Stimulated activated CD8-positive, alpha-beta memory T cell treated with anti-CD3 and anti-CD28 coated beads, Interleukin-15, amount 100 ng/mL, for 1 hour (primary cell): ENCODE results near the gene DTNB.
A peak's percentile ranks its signal among the peaks of the same experiment; 100 is the strongest.
"Not testable (repeated sequence)": the region's sequence is repeated elsewhere in the genome, so short reads cannot be mapped to it uniquely, and the experiment has no call there.

Source experiments
- DNase-seq: peaks from one replicate; pipeline ENCODE4 v3.0.0-alpha.2; 2020; ENCODE audit warnings: low read depth

The DTNB gene

DNA sequence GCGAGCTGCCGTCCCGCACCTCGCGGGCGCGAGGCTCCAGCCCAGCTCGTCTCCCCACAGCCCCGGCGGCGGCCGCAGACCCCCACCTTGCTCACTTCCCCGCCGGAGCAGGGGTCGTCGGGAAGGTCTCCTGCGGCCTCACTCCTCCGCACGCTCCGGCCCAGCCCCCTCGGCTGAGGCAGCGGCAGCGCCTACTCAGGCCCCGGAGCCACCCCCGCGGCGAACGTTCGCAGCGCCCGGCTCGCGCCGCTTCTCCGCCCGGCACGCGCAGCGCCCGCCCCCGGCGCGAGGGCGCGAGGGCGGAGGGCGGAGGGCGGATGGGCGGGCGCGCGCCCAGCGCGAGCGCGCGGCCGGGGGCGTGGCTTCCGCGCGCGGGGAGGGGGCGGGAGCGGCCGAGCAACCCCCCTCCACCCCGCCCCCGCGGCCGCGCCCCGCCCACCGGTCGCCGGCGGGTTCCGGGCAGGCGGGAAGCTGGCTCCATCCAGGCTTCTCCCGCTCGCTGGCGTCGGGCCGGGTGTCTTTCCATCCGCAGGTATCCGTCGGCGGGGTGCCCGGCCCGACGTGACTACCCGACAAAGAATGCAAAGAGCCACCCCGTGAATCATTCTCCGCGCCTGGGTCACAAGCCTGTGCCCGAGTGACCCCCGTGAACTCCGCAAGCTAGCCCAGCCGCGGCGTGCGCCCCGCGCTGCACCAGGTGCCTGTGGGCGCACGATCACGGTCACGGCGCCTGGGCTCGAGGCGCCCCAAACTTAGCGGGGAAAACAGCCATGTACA is at the start of gene DTNB:
Gene DTNB, minus strand, starts transcription at position 278 of the 777 bp plus-strand sequence. CDS start 20,917 bp downstream, outside the sequence.
- DNase-seq = peak; percentile 45

DNA sequence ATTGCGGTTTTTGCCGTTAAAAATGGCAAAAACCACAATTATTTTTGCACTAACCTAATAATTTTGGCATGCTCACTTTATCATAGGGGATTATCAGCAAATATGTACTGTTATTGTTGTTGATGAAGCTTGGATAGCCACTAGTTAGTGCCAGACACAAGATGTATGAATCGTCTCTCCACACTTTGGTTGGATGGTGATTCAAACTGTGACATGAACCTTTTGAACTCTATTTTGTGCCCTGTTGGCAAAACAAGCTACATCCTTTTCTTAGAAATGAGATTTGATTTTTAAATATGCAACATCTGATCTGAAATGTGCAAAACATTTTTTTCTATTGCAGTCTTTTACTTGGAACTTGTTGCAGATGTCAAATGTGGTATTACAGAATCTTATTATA is 48.8 kb upstream of the DTNB start:
- DNase-seq = no peak

DNA sequence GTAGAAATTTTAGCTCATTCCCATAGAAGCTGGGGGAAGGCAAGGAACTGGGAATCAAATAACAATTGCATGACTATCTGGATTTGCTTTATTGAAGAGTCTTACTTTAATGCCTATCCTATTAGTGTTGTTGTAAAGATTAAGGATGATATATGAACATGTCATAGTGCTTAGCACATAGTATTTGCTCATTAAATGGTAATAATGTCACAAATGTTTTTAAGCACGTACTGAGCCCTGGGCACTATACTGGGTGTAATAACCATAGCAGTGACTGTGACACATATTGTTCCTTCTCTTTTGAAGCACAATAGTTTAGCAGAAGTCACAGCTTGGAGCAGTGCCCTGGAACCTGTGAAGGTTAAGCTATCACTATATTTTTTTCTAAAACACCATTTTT is 47.2 kb upstream of the DTNB start:
- no peak for DNase-seq

DNA sequence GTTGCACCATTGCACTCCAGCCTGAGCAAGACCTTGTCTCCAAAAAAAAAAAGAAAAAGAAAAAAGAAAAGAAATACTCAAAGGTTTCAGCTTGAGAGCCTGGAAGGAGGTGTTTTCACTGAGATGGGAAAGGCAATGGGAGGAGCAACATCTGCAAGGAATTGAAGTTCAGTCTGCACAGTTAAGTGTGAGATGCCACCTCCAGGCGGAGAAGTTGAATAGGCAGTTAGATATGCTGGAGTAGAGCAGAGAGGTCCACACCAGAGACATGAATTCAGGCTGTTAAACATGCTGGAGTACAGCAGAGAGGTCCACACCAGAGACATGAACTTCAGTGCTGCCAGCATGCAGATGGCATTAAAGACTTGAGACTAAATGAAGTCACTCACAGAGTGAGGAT is 41.4 kb upstream of the DTNB start:
- DNase-seq = no peak

DNA sequence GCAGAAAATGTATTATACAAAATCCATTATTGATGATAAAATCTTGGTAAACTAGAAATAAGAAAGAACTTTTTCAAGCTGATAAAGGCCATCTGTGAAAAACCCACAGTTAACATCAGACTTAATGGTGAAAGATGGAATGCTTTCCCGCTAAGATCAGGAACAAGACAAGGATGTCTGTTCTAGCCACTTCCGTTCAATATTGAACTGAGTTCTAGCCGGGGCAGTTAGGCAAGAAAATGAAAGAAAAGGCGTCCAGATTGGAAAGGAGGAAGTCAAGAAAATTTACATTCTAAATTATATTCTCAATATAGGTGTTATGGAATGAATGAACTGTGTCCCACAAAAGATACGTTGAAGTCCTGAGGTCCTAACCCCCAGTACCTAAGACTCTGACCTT is 39.1 kb upstream of the DTNB start:
- no peak for DNase-seq

DNA sequence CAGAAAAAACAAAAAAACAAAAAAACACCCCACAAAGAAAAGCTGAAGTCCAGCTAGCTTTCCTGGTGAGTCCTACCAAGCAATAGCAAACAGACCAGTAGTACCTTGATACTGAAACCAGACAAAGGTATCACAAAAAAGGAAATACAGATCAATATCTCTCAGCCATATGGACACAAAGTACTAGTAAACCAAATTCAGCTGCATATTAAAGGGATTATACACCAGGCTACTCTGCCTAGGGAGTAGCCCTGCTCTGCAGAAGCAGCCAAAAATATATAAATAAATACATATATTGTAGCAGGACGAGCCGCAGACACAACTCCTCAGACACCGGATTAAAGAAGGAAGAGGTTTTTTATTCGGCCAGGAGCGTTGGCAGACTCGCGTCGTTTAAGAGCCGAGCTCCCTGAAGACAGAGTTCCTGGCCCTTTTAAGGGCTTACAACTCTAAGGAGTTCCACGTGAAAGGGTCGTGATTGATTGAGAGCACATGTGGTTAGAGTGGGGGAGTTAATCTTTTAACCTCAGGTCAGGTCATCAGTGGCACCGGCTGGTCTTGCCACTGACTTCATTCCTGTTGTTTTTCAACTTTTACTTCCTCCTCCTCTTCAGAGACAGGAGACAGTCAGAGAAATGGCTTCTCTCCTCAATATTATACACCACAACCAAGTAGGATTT is 38.4 kb upstream of the DTNB start:
- no peak for DNase-seq

DNA sequence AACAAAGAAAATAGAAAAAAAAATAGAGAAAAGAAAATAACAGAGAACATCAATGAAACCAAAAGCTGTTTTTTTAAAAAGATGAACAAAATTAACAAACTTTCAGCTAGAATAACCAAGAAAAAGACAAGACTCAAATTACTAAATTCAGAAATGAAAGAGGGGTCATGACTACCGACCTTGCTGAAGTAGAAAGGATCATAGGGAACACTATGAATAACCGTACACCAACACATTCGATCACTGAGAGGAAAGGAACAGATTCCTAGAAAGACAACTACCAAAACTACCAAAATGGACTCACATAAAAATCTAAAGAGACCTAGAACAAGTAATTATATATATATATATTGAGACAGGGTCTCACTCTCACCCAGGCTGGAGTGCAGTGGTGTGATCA is 37.4 kb upstream of the DTNB start:
- DNase-seq = no peak

DNA sequence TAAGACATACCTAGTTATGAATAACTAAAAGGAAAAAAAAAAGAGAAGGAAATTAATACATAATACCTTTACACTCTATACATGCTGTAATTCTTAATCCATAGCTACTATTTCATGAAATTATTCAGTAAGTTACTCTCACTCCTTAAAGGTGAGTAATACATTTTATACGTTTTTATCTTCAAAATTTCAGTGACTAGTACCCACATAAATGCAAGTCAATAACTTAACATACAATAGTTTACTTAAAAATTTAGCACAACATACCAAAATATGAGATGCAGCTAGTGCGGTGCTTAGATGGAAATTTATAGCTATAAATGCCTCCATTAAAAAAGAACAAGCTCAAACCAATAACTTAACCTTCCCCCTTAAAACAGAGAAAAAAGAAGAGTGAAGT is 36.0 kb upstream of the DTNB start:
- DNase-seq = no peak

DNA sequence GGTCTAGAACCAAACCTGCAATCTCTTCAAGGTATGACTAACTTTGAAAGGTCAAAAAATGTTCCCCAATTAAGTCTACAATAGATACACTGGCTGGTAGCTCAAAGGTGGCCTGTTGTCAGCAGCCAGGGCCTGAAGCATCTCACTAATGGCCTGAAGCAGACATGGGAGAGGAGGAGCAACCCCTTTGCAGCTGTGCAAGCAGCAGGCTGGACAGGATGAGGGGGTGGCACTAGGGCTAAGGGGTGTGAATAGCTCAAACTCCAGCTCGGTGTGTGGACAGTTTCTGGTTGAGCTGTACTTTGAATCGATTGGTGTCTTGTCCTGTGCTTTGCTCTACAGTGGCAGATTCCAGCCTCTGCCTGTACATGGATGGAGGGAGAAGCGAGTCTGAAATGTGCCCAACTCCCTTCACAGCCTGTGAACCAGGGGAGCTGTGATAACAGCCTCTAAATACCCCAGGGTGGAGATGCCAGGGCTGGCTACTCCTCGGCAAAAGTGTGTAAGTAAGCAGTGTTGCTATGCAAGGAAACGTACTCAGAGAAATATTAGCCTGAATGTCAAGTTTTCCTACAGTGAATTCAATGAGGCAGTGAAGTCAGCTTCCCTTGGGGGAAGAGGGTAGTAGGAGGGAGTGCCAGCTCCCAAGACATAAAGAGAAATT is 34.7 kb upstream of the DTNB start:
- no peak for DNase-seq

DNA sequence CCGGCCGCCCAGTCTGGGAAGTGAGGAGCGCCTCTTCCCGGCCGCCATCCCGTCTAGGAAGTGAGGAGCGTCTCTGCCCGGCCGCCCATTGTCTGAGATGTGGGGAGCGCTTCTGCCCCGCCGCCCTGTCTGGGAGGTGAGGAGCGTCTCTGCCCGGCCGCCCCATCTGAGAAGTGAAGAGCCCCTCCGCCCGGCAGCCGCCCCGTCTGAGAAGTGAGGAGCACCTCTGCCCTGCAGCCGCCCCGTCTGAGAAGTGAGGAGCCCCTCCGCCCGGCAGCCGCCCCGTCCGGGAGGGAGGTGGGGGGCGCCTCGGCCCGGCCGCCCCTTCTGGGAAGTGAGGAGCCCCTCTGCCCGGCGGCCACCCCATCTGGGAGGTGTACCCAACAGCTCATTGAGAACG is 32.2 kb upstream of the DTNB start:
- not testable (repeated sequence) for DNase-seq

DNA sequence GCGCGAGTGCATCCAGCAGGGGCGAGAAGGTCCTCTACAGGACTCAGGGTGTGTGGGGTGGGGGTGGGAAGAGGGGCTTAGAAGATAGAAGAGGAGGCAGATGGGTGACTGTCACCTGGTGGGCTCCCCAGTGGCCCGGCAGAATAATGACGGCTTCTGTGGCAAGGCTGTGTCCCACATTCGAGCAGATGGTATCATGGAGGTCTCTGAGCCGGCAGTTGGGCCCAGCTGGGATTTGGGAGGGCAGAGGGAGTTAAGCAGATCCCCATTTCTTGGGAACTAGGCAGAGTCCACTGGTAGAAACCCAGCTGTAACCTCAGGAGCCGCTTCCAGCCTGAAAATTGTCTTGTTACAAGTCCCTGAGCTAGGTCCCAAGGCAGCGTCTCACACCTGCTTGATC is 28.4 kb upstream of the DTNB start:
- DNase-seq = no peak

DNA sequence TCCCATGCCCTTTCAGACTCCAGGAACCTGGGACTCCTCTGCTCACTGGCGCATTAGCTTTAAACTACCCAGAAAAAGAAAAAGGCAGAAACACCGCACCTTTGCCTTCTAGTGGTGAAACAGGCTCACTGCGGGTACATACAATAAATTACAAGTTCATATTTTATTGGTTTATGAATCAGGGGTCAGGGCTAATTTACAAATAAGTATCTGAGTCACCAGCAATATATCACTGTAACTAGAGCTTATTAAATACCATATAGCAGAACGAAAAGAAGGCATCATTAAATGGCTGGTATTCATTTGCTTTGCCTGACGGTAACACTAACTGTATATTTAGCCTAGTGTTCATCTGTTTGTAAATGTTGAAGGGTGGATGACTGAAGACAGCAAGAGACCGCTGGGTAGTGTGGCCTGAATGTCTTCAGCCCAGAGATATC is 26.9 kb upstream of the DTNB start:
- DNase-seq = no peak

DNA sequence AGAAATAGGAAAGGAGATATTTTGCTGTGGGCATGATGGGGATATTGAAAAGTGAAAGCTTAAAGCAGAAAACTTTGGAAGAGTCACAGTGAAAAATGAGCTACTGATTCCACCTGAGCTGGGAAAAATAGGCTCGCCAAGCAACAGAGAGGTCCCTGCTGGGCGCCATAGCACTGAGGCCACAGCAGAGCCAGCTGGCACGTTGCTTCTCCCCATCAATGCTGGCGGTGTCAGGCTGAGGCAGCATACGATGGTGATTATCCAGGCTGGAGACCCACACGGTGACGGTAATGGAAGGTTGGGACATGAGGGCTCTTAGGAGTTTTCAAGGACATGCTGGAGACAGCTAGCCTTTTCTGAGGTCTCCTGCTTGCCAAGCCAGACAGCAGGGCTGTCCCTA is 25.8 kb upstream of the DTNB start:
- DNase-seq = no peak

DNA sequence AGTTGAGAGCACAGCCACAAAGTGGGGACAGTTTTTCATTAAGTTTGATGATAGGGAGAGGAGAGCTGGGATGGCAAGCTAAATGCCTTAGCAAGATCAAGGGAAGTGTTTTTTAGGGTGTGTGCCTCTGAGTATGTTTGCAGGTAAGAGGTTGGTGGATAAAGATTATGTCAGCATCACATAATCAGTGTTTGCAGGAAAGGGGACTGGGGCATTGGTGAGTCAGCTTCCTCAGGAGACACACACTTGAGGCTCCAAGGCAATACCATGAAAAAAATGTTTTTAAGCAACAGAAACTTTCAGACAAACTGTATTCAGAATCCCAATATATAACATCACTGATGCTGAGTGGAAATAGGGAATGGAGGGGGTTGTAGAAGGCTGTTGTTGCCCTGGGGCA is 25.4 kb upstream of the DTNB start:
- no peak for DNase-seq

DNA sequence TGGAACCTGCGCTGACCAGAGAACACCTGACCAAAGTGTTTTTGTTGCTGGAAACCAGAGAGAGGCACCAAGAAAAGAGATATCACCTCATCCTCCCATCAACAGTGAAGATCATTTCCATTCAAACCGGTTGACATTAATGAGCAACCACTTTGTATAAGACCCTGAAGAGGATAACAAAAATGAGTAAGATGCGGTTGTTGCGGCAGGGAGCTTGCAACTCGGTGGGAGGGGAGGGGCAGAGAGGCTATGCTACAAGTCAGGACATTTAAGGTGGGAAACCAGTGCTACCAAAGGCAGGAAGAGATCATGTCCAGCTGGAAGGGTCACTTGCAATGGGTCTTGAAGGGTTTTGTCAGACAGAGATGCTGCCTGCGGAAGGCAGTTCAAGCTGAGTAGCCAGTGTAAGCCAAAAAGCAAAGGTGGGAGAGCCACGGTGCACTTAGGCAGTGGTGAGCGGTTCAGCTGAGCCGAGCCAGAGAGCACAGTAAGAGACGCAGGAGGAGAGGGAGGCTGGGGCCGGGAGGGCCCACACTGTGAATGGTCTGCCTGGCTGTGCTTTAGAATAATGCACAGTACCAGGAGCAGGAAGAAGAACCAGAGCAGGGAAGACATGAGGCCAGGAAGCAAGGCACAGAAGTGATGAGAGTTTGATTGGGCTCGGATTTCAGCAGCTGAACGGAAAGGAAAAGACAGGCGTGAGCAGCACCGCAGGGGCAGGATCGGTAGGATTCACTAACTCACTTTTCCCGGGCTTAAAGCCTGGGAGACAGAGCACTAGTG is 24.4 kb upstream of the DTNB start:
- DNase-seq = no peak

DNA sequence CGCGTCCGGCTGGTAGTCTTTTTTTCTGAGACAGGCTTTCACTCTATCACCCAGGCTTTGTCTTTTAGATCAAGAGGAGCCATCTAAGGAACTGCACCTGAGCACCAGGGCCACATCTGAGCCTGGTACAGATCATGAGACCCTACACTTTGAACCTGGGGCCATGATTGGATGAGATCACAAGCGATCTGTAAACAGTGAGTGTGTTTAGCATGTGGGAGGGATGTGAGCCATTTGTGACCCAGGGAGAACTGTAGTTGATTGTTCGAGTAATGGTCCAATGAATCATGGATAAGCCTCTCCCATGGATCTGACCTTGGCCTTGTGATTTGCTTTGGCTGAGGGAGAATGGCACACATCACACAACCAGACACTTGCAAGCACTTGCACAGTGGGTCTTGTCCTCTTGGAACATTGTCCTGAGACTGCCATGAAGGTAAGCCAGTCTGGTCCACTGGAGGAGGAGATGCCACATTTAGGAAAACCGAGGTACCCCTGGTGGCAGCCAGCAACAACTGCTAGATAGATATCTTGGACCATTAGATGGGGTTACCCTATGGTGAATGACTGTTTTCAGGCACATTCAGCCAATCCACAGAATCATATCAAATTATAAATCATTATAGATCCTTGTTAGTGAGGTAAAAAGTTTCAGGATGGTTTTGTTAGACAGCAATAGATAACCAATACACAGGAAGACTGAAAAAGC is 19.5 kb upstream of the DTNB start:
- DNase-seq = no peak

DNA sequence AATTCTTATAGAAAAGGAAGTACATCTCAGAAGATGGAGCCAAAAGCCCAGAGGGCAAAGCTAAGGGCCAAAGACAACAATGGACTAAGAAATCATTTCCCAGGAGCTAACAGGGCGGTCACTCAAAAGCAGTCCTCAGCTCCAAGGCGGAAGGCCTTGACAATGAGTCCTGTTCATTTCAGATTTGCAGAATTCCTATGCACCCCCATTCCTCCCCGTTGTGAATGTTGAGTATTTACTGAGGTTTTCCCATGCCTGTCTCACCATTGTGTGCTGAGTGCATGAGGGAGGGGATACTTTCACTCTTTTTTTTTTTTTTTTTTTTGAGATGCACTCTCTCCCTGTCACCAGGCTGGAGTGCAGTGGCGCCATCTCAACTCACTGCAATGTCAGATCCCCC is 18.8 kb upstream of the DTNB start:
- no peak for DNase-seq

DNA sequence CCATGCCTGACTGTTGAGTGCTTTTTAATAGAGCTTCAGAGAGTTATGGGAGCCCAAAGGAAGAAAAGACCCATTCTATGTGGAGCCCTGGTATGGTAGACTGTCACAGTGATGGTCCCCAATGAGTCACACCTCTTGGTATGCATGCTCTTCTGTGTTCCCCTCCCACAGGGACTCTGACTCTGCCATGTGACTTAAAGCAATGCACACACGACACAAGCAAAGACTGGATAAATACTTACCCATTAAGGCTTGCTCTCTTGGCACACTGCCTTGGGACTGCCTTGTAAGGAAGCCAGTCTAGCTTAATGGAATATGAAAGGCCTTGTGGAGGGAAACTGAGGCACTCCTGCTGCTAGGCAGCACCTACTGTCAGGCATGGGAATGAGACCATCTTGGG is 16.7 kb upstream of the DTNB start:
- DNase-seq = no peak

DNA sequence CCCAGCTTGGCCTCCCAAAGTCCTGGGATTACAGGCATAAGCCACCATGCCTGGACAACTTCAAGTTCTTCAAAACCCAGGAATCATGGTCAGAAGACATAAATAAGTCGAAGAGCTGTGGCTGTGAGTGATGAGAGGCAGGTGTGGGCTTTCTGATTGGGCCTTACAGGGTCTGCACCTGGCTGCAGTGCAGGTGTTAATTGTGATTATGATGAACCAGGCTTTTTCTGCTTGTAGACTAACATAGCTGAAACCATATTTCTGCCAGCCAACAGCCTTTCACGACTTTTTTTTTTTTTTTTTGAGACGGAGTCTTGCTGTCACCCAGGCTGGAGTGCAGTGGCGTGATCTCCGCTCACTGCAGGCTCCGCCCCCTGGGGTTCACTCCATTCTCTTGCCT is 14.9 kb upstream of the DTNB start:
- no peak for DNase-seq

DNA sequence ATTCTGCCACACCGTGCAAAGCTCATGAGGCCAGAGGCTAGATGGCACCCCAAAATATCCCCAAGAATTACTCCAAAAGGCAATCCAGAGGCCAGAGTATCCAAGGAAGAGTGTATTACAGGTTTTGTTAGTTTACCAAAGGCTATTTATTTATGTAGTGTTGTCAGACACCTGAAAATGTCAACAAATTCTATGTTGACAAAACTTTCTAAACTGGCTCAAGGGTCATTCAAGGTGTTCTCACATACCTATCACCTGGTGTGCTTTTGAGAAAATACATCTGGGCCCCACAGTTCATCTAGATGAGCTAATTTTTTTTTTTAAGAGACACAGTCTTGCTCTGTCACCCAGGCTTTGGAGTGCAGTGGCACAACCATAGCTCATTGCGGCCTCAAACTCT is 12.4 kb upstream of the DTNB start:
- no peak for DNase-seq

DNA sequence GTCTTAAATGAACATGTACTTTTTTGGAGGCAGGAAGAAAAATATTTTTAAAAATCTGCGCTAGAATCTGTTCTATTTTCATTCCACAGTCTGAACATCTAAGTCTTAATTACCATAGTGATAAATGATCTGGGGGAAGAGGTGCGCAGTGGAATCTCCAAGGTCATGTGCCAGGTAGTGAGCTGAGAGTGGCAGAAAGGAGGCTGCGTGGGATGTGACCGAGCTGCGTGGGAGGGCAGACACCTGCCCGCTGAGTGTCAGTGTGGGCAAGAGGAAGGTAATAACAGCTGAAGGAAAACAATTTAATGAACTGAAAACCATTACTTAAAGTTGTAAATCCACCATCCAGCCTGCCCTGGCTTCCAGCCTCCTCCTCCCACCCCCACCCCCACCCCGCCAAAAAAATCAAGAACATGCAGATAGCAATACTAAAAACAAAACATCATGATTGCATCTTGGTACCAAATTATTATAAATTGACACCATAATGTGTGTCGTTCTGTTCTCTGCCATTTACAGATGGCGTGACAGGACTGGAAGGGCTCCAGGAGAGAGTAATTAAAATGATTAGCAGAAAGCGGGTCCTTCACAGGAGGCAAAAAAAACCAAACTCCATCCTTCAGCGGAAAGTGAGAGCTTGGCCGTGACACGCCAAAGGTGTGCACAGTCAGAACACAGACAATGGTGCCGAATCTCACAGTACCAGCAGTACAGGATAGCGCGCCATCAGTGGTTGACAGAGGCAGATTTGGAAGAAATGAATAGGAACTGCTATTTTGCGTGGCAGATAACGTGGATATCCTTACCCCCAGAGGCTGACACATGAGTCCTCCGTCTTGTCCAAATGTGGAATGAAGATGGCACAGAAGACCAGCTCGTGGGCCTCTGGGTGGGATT is 11.4 kb upstream of the DTNB start:
- DNase-seq = no peak
